ENCODE data around the gene KIAA0825.

The KIAA0825 gene

DNA sequence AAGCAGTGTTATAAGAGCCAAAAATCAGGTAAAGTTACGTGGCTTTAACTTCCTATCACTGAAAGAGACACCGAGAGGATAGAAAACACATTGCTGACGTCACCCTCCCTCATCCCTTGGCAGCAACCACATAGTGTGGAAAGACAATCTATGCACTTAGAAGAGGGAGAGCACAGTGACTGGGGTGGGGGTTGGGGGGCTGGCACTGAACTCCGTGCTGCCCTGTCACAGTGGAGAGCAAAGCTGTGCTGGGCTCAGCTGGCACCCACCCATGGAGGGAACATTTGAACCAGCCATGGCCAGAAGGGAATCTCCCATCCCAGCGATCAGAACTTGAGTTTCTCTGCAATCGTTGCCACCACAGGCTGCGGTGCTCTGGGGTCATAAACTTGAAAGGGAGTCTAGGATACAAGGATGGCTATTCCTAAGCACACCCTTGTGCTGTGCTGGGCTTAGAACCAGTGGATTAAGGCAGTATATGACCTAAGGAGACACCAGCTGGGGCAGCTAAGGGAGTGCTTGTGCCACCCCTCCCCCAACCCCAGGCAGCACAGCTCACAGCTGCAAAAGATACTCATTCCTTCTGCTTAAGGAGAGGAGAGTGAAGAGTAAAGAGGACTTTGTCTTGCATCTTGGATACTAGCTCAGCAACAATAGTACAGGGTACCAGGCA, 73.4 kb downstream of the KIAA0825 start:
- peaks cover 10% of the 10 kb centered on the region for H3K9me3 Mint-ChIP-seq
- H3K27me3 Mint-ChIP-seq, result no peaks in the 10 kb centered on the region
- H3K36me3 Mint-ChIP-seq (ENCODE audit: low read depth), result peaks cover 15% of the 10 kb centered on the region
- DNase-seq, result no peak
- H3K4me3 Mint-ChIP-seq, result no peak overlapping the region
- H3K4me1 Mint-ChIP-seq (ENCODE audit: low read depth), result no peaks in the 10 kb centered on the region
- peak overlapping the region; percentile 26 for H3K27ac Mint-ChIP-seq

DNA sequence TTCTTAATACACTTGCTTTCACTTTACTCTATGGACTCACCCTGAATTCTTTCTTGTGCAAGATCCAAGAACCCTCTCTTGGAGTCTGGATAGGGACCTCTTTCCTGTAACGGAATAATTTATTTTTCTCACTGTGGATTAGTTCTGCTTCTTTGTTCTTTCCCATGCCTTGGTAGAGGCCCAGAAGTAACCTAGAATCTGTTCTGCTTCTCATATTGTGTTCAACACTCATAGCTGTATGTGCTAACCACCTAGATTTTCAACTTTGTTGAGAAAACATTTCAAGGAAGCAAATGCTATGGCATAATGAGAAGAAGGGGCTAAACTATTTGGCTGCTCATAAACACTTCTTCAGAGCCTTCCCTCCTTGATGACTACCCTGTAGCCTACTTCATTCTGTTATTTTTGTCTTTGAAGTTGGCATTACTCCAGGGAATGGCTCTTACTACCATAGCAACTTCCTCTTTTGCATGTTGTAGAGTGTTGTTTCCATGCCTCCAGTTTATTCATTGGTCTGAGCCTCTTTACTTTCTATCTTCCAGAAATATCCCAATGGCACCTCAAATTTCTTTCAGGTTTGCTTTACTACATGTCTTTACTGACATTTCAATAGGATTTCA, 74.3 kb downstream of the KIAA0825 start:
- Mint-ChIP-seq H3K4me3 (no peak overlapping the region), H3K27ac (no peak overlapping the region), H3K9me3 (peaks cover 8% of the 10 kb centered on the region), H3K36me3 (ENCODE audit: low read depth) (peaks cover 13% of the 10 kb centered on the region), H3K4me1 (ENCODE audit: low read depth) (no peaks in the 10 kb centered on the region), H3K27me3 (no peaks in the 10 kb centered on the region)
- no peak for DNase-seq

DNA sequence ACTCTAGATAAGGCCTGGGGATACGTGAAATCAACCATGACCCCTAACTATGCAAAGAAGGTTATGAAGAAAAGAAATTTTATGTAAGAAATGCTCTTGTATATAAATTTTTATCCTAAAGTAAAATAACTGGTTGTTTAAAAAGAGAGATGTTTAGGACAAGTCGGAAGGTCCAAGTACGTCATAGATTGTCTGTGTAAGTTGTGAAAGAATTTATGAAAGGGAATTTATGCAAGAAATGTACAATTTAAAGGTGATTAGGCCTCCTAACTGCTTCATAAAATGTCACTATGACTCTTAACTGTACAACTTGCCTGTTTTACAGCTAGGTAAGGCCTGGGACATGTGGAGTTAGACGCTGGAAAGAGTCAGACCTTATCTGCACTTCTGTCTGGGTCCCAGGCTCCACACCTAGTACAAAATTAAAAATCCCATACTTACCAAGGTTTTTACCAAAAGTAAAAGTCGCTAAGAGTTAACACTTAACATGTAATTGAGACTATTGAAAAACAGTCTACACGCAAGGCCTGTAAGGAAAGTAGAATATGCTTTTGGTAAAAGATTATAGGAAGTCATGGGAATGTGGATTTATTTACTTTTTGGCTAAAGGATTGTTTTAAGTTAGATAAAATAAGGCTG, 77.4 kb downstream of the KIAA0825 start:
- Mint-ChIP-seq H3K36me3 (ENCODE audit: low read depth) (peaks cover 13% of the 10 kb centered on the region), H3K4me1 (ENCODE audit: low read depth) (no peaks in the 10 kb centered on the region)
- DNase-seq, result no peak

DNA sequence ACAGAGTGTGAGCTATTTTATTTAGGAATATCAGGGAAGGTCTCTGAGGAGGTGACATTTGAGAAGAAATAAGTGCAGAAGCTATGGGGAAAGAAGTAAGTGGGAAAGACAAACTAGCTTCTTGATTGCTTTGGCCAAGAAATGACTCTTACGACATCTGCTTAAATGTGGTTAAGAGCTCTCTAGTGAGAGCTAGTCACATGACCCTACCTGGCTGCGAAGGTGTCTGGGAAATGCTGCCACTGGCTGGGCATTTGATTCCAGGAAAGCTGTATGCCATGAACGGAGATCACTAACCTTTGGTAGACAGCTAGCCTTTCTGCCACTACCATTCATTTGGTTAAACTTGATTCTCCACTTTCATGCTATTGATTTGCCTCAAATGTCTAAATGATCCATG, 80.1 kb downstream of the KIAA0825 start:
- no peak for DNase-seq
- no peak overlapping the region for H3K27ac Mint-ChIP-seq

More for the DNA sequence above, 77.4 kb downstream of the KIAA0825 start:
- Mint-ChIP-seq H3K4me3 (no peak overlapping the region), H3K9me3 (peaks cover 8% of the 10 kb centered on the region), H3K27ac (no peak overlapping the region), H3K27me3 (no peaks in the 10 kb centered on the region)

DNA sequence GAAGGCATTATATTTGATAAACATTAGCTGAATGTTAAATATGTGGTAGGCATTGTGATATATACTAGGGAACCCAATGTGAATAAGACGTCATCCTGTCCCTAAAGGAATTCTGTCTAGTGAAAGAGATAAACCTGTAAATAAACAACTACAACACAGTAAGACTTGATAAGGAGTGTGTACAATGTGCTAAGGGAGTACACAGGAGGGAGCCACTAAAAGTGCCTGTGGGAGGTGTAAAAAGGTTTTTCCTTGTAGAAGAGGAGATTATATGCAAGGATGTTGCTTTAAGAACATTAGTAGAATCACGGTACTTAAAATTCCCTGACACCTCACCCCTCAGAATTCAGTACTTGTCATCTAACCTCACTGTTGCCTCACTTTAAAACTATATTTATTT, 91.7 kb downstream of the KIAA0825 start:
- H3K27ac Mint-ChIP-seq, result no peak overlapping the region
- H3K9me3 Mint-ChIP-seq, result no peaks in the 10 kb centered on the region
- no peaks in the 10 kb centered on the region for H3K4me1 Mint-ChIP-seq (ENCODE audit: low read depth)
- H3K27me3 Mint-ChIP-seq, result no peaks in the 10 kb centered on the region
- H3K4me3 Mint-ChIP-seq, result no peak overlapping the region
- no peak for DNase-seq
- H3K36me3 Mint-ChIP-seq (ENCODE audit: low read depth), result no peaks in the 10 kb centered on the region

More for the DNA sequence above, 80.1 kb downstream of the KIAA0825 start:
- Mint-ChIP-seq H3K36me3 (ENCODE audit: low read depth) (peaks cover 13% of the 10 kb centered on the region), H3K27me3 (no peaks in the 10 kb centered on the region), H3K4me3 (no peak overlapping the region), H3K9me3 (peaks cover 8% of the 10 kb centered on the region), H3K4me1 (ENCODE audit: low read depth) (no peaks in the 10 kb centered on the region)

DNA sequence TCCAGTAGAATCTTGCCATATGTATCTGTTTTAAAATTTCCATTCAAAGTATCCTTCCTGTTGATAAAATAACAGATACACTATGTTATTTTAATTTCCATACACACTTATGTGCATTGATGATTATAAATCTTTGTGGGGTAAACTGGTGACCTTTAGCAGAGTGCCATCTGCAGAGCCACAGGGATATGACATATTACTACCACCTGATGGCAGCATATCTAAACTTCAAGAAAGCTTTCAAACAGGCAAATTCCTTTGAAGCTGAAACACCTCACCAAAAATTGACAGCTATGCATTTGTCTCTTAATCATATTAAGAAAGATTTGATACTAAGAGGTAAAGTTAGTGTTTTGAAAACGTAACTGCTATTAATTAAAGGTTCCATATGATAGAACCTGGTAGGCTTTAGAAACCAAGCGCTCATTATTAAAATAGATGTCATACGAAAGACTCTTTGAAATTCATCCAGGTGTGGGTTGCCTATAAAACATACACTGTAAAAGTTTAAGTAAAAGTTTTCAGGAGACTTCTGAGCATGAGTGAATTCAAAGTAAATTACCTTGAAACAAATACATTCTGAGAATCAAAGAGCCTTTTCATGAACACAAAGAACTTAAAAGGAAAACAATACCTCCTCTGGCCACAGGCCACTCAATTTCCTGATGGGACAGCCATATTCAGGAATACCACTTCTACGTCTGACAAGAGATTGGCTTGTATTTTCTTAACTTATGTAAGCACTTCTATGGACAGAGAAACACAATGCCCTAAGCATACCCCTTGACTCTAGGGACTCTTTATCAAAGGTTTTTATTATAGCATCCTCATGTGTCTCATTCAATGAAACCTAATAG, 93.3 kb downstream of the KIAA0825 start:
- H3K36me3 Mint-ChIP-seq (ENCODE audit: low read depth), result no peaks in the 10 kb centered on the region
- H3K27ac Mint-ChIP-seq, result no peak overlapping the region
- no peaks in the 10 kb centered on the region for H3K27me3 Mint-ChIP-seq
- no peaks in the 10 kb centered on the region for H3K4me1 Mint-ChIP-seq (ENCODE audit: low read depth)
- no peak overlapping the region for H3K4me3 Mint-ChIP-seq
- H3K9me3 Mint-ChIP-seq, result no peaks in the 10 kb centered on the region
- no peak for DNase-seq

DNA sequence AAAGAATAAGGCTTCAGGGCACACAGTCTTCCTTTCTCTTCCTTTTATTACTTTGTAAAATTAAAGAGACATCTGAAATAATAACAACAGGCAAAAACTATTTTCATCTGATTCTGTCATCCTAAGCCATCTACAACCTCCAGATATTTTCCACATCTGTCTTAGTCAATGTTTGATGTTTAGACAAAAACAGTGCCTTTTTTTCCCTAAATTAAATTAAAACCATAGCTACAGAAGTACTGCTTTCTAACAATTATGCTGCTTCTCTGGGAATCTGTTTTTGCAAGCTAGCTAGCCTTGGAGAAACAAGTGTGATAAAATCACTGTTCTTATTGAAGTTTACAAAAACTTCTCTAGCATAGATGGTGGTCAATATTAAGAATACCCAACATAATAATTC, 95.4 kb downstream of the KIAA0825 start:
- Mint-ChIP-seq H3K4me3 (no peak overlapping the region), H3K4me1 (ENCODE audit: low read depth) (no peaks in the 10 kb centered on the region), H3K27ac (no peak overlapping the region), H3K9me3 (no peaks in the 10 kb centered on the region), H3K27me3 (no peaks in the 10 kb centered on the region), H3K36me3 (ENCODE audit: low read depth) (no peaks in the 10 kb centered on the region)
- DNase-seq, result no peak

DNA sequence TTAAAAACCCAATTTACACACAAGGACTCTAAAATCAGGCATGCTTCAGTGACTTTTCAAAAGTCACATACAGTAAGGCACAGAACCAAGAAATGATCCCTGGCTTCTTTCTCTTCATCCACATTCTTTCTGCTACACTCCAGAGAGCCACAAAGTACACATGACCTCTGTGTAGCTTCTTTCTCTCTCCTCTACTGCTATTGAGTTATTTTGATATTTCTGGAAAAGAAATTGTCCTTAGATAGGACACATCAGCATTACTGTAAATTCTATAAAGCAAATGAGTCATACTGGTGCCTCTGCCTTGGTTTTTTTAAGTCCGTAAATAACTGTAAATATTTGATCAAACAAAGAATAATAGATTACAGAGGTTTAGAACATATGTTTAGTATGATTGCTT, 96.3 kb downstream of the KIAA0825 start:
- no peaks in the 10 kb centered on the region for H3K4me1 Mint-ChIP-seq (ENCODE audit: low read depth)
- H3K27ac Mint-ChIP-seq, result no peak overlapping the region
- no peaks in the 10 kb centered on the region for H3K9me3 Mint-ChIP-seq
- no peaks in the 10 kb centered on the region for H3K36me3 Mint-ChIP-seq (ENCODE audit: low read depth)
- H3K4me3 Mint-ChIP-seq, result no peak overlapping the region
- no peak for DNase-seq
- H3K27me3 Mint-ChIP-seq, result no peaks in the 10 kb centered on the region

DNA sequence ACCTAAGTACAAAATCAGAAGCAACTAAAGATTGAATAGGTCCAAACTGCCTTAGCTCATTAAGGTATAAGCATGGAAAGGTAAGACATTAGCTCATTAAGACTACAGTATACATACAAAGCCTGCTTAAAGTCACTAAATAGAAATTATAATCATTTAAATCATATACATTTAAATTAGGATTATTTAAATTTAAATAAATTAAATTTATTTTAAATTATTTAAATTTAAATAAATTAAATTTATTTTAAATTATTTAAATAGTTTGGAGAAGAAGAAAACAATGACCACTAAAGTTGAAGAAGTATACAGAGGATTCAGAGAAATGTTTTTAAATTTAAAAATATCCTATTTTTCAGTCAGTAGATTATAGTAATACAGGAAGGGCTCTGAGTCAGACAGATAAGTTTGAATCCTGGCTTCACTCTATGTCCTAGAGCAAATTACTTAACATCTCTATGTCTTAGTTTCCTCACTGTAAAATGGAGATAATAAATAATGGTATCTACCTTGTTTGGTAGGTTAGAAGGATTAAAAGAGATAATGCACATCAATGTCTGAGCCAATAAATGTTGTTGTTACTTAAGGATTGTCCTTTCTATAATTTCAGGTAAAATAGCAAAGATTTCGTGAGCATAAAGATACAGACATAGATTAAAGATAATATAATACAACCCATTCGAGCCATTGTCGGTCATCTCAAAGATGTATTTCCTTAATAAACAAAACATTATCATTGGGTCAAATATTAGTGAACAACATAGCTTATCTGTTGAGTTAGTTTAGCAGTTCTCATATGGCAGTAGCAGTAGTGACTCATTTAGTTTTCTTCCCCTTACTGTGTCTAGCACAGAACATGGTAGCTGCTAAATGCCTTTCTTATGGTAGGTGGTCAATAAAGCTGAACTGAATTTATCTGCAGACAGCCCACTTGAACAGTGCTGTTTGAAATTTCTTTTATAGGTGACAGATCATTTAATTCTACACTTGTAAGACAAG, 100.6 kb downstream of the KIAA0825 start:
- no peak overlapping the region for H3K27ac Mint-ChIP-seq
- no peak for DNase-seq
- no peak overlapping the region for H3K4me3 Mint-ChIP-seq
- H3K36me3 Mint-ChIP-seq (ENCODE audit: low read depth), result no peaks in the 10 kb centered on the region
- H3K4me1 Mint-ChIP-seq (ENCODE audit: low read depth), result no peaks in the 10 kb centered on the region
- H3K27me3 Mint-ChIP-seq, result no peaks in the 10 kb centered on the region
- H3K9me3 Mint-ChIP-seq, result no peaks in the 10 kb centered on the region

DNA sequence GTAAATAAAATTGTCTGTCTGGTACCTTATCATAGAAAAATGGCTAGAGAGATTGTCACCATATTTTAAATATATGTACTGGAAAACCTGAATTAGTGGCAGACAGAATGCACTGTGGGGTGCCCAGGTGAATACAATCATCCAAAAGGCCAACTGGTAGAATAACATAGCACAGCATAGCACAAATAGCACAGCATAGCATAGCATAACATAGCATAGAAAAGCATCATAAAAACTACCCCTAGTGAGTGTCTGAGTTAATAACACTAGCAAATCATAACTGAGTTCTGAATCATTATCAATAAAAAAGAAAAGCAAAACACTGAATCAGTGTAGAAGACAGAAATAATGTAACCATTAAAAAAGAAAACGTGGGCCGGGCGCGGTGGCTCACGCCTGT, 102.3 kb downstream of the KIAA0825 start:
- DNase-seq, result no peak
- no peak overlapping the region for H3K4me3 Mint-ChIP-seq
- no peaks in the 10 kb centered on the region for H3K4me1 Mint-ChIP-seq (ENCODE audit: low read depth)
- no peaks in the 10 kb centered on the region for H3K27me3 Mint-ChIP-seq
- no peaks in the 10 kb centered on the region for H3K9me3 Mint-ChIP-seq
- no peak overlapping the region for H3K27ac Mint-ChIP-seq
- H3K36me3 Mint-ChIP-seq (ENCODE audit: low read depth), result no peaks in the 10 kb centered on the region

DNA sequence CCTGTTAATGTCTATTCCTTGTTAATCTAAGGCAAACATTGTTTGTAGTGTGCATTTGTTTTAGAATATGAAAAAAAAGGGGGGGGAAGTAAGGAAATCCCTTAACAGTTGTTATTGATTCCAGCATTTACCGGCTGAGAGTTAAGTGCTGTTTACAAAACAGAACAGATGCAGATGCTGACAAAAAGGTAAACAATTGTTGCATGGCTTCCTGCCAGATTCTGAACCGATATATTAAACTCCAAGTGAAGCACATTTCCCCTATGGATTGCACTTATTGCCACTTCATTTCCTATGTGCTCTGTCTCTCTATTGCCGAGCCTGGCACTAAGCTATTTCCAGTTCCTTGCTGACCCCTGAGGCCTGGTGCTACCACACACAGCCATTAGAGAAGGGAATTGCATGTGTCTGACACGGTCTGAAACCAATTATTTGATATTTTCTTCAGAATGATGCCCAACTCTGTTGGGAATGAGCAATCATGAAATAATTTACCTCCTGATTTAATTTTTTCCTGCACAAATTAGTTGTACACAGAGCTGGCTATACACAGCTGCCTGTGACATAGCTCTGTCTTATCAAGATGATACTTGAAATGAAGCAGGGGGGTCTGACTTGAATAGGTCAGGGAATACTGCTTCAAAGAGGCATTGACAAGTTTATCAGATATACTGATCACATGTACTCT, 109.8 kb downstream of the KIAA0825 start:
- Mint-ChIP-seq H3K36me3 (ENCODE audit: low read depth) (no peaks in the 10 kb centered on the region), H3K4me1 (ENCODE audit: low read depth) (no peaks in the 10 kb centered on the region), H3K27ac (no peak overlapping the region), H3K9me3 (no peaks in the 10 kb centered on the region), H3K4me3 (no peak overlapping the region), H3K27me3 (no peaks in the 10 kb centered on the region)
- DNase-seq, result no peak

DNA sequence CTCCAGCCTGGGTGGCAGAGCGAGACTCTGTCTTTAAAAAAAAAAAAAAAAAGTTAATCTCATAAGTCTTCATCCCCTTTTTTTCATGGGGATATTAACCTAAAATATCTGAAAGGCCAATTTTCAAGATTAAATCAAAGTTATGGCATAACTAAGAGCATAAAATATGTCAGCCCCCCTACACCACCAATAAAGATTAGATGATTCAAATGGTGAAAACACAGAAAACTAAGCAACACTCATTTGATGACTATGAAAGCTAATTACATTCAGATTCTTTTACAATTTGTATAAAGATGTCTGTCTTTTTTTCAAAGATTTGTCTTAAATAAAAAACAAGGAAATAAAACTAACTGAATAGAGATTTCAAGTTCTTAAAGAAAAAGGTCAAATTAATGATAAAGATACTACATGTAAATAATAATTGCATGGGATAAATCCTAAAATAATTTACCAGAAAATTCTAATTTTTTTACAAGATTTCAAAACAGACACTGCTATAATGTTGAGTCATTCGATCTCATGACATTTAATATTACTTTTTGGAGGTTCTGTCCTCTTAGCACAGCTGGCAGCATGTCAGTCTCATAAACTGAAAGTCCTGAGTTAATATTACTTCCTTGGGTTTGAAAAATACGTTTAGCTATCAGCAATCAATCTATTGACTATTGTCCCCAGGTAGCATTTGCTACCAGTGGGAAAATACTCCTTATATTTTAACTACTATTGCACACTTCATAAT, 112.9 kb downstream of the KIAA0825 start:
- no peaks in the 10 kb centered on the region for H3K4me1 Mint-ChIP-seq (ENCODE audit: low read depth)
- no peak for DNase-seq
- no peak overlapping the region for H3K27ac Mint-ChIP-seq
- H3K27me3 Mint-ChIP-seq, result no peaks in the 10 kb centered on the region
- no peaks in the 10 kb centered on the region for H3K36me3 Mint-ChIP-seq (ENCODE audit: low read depth)
- no peak overlapping the region for H3K4me3 Mint-ChIP-seq
- no peaks in the 10 kb centered on the region for H3K9me3 Mint-ChIP-seq

DNA sequence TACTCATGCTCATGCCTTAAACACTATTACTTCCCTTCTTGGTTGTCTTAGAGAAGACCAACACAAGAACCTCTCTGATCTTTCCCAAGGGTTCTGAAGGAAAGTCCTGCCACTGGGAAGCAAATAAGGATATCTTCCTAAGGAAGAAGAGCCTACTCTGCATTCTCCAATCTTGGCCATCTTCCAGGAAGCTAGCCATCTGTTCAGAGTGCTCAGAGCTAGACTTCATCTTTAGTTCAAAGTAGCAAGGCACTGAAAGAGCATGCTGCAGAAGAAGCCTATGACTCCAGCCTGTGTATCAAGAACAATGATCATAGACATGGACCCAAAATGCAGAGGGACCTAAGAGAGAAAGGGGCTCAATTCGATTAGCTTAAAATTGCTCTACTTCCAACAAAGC, 114.7 kb downstream of the KIAA0825 start:
- Mint-ChIP-seq H3K4me1 (ENCODE audit: low read depth) (no peaks in the 10 kb centered on the region), H3K9me3 (no peaks in the 10 kb centered on the region), H3K36me3 (ENCODE audit: low read depth) (no peaks in the 10 kb centered on the region), H3K27ac (no peak overlapping the region), H3K4me3 (no peak overlapping the region), H3K27me3 (no peaks in the 10 kb centered on the region)
- DNase-seq, result no peak
